ENCODE data around the gene RAPGEF5. TPM values are rescaled to one million over a fixed set of nuclear protein-coding genes. Genes with fewer than 3 reads are reported as not detected.

Gene RAPGEF5
- total RNA-seq, 1 experiment from 2014 or later, result 16.4 TPM

DNA sequence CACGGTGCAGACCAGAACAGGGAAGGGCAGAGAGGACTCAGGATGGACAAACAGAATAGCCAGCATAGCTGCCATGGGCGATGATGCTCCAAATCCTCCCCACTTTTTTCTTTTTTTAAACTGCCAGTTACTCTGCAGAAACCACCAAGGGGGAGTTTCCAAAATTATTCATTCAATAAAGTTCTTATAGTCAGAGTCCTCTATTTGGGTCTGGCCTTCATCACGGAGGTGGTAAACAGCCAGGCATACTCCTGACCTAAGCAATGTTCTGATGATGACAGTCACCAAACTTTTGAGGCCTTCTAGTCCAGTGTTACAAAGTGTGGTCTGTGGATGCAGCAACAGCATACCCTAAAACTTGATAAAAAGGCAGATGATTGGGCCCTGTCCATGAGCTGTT is 12.3 kb downstream of the RAPGEF5 start:
- no peak overlapping the region for H3K4me2 ChIP-seq
- 0 out of 2 replicates have a peak, but pooled peaks cover 11% of the 10 kb centered on the region for H3F3A ChIP-seq (ENCODE audit: insufficient read depth, low read depth)
- no peak for DNase-seq
- H4K20me1 ChIP-seq (ENCODE audit: insufficient read depth), result no peaks in the 10 kb centered on the region
- peaks cover 47% of the 10 kb centered on the region for H3K79me2 ChIP-seq (ENCODE audit: low read depth)
- H2AFZ ChIP-seq, result no peak overlapping the region
- intact Hi-C loops (cut with micrococcal nuclease; ENCODE audit: unreplicated experiment), result no loop called here
- no peak overlapping the region for H3K4me3 ChIP-seq
- TF ChIP-seq EZH2 (IDR thresholded peaks at IDR 0.05; ENCODE audit: low read depth), result no peak
- TF ChIP-seq, protein P1, sequence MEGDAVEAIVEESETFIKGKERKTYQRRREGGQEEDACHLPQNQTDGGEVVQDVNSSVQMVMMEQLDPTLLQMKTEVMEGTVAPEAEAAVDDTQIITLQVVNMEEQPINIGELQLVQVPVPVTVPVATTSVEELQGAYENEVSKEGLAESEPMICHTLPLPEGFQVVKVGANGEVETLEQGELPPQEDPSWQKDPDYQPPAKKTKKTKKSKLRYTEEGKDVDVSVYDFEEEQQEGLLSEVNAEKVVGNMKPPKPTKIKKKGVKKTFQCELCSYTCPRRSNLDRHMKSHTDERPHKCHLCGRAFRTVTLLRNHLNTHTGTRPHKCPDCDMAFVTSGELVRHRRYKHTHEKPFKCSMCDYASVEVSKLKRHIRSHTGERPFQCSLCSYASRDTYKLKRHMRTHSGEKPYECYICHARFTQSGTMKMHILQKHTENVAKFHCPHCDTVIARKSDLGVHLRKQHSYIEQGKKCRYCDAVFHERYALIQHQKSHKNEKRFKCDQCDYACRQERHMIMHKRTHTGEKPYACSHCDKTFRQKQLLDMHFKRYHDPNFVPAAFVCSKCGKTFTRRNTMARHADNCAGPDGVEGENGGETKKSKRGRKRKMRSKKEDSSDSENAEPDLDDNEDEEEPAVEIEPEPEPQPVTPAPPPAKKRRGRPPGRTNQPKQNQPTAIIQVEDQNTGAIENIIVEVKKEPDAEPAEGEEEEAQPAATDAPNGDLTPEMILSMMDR (conservative IDR thresholded peaks at IDR 0.05), result no peak
- H3K36me3 ChIP-seq (ENCODE audit: low read depth), result no peaks in the 10 kb centered on the region
- H3K9me2 ChIP-seq (ENCODE audit: insufficient read depth), result no peaks in the 10 kb centered on the region
- H3K27me3 ChIP-seq (ENCODE audit: insufficient read depth, low read depth), result no peaks in the 10 kb centered on the region
- H3K9me3 ChIP-seq (ENCODE audit: insufficient read depth, low read depth), result no peaks in the 10 kb centered on the region
- H3K4me1 ChIP-seq (replicated peaks; ENCODE audit: insufficient read depth), result peaks cover 28% of the 10 kb centered on the region
- H3K27ac ChIP-seq, result no peak overlapping the region
- ChIA-PET CTCF (no interaction called here), POLR2A (ENCODE audit: unreplicated experiment) (no interaction called here)
- no TSS peak for BruUV-seq (replicated peaks)

DNA sequence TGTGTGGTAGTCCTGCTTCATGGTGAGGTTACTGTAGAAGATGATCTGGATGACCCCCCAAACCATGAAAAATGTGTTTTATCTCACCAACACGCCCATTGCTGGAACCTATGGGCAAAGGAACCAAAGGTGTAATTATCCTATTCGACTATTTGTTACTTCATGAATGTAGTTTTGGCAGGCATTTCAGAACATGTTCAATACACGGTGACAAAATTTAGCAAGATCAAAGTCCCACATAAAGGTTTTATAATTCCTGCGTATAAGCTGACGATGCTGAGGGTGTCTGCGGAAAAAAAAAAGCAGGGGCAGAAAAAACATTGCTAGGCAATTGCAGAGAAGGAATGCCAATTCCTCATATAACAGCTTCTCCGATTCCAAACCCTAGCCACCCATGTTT is 13.3 kb downstream of the RAPGEF5 start:
- ChIA-PET POLR2A (ENCODE audit: unreplicated experiment) (no interaction called here), CTCF (no interaction called here)
- intact Hi-C loops (cut with micrococcal nuclease; ENCODE audit: unreplicated experiment), result no loop called here
- Histone ChIP-seq H4K20me1 (ENCODE audit: insufficient read depth) (no peaks in the 10 kb centered on the region), H3K79me2 (ENCODE audit: low read depth) (peaks cover 40% of the 10 kb centered on the region), H3K9me2 (ENCODE audit: insufficient read depth) (no peaks in the 10 kb centered on the region), H3K4me2 (no peak overlapping the region), H2AFZ (no peak overlapping the region), H3F3A (ENCODE audit: insufficient read depth, low read depth) (0 out of 2 replicates have a peak, but pooled peaks cover 11% of the 10 kb centered on the region), H3K4me3 (no peak overlapping the region), H3K27ac (no peak overlapping the region), H3K4me1 (replicated peaks; ENCODE audit: insufficient read depth) (peaks cover 28% of the 10 kb centered on the region), H3K27me3 (ENCODE audit: insufficient read depth, low read depth) (no peaks in the 10 kb centered on the region), H3K9me3 (ENCODE audit: insufficient read depth, low read depth) (no peaks in the 10 kb centered on the region), H3K36me3 (ENCODE audit: low read depth) (no peaks in the 10 kb centered on the region)
- BruUV-seq (replicated peaks), result no TSS peak
- TF ChIP-seq, protein P1 (conservative IDR thresholded peaks at IDR 0.05), result no peak
- DNase-seq, result no peak

DNA sequence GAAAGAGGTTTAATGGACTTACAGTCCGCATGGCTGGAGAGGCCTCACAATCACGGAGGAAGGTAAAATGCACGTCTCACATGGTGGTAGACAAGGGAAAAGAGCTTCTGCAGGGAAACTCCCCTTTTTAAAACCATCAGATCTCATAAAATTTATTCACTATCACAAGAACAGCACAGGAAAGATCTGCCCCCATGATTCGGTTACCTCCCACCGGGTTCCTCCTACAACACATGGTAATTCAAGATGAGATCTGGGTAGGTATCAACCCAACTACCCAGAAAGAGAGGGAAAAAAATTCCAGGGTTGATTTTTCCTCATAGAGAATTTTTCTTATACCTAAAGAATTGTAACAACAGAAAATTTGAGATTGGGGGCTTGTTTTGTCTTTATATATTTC is 13.9 kb downstream of the RAPGEF5 start:
- peaks cover 22% of the 10 kb centered on the region for H3K4me1 ChIP-seq (replicated peaks; ENCODE audit: insufficient read depth)
- no peak overlapping the region for H2AFZ ChIP-seq
- no peak overlapping the region for H3K4me2 ChIP-seq
- H3K27ac ChIP-seq, result no peak overlapping the region
- no TSS peak for BruUV-seq (replicated peaks)
- DNase-seq, result no peak
- POLR2A ChIA-PET (ENCODE audit: unreplicated experiment), result no interaction called here
- H3K4me3 ChIP-seq, result no peak overlapping the region
- 0 out of 2 replicates have a peak, but pooled peaks cover 11% of the 10 kb centered on the region for H3F3A ChIP-seq (ENCODE audit: insufficient read depth, low read depth)
- TF ChIP-seq, protein P1 (conservative IDR thresholded peaks at IDR 0.05), result no peak
- H4K20me1 ChIP-seq (ENCODE audit: insufficient read depth), result no peaks in the 10 kb centered on the region
- CTCF ChIA-PET, result no interaction called here
- intact Hi-C loops (cut with micrococcal nuclease; ENCODE audit: unreplicated experiment), result no loop called here
- H3K36me3 ChIP-seq (ENCODE audit: low read depth), result no peaks in the 10 kb centered on the region
- H3K9me3 ChIP-seq (ENCODE audit: insufficient read depth, low read depth), result no peaks in the 10 kb centered on the region
- no peaks in the 10 kb centered on the region for H3K27me3 ChIP-seq (ENCODE audit: insufficient read depth, low read depth)
- H3K79me2 ChIP-seq (ENCODE audit: low read depth), result peaks cover 35% of the 10 kb centered on the region
- H3K9me2 ChIP-seq (ENCODE audit: insufficient read depth), result no peaks in the 10 kb centered on the region
